H1 (cell line): Measurements from ENCODE around the gene TCEAL7. TPM values are rescaled to one million over a fixed set of nuclear protein-coding genes. Genes with fewer than 3 reads are reported as not detected.

Source experiments
- CTCF ChIA-PET: fragments of 300-600 bp; sonication (Branson Sonifier 250); formaldehyde crosslinking; loops from one replicate; lab custom pipeline; 2021; ENCODE audit not compliant: partially characterized antibody; lab: Charles Lee
- POLR2A ChIA-PET: fragments of 300-600 bp; sonication (Branson Sonifier 250); formaldehyde crosslinking; loops from one replicate; lab custom pipeline; 2021; ENCODE audit warnings: inconsistent platforms; ENCODE audit not compliant: partially characterized antibody; lab: Charles Lee
- DNase-seq, 2 experiments: peaks; one replicate each; pipeline versions ENCODE4 v3.0.0 to v3.0.0-alpha.2; 2010 to 2022; ENCODE audit warnings: low spot score in 2 of 2, low read depth in 1 of 2, mixed read lengths in 1 of 2
- FAIRE-seq: peaks from 2 replicates; lab custom pipeline; 2011; peaks lifted over from hg19 to GRCh38; lab: Jason Lieb, UNC
- H2AFZ ChIP-seq: 2 replicates; pipeline ENCODE4 v1.8.1; 2012; ENCODE audit warnings: low read length, inconsistent platforms
- H2AK5ac ChIP-seq: 2 replicates; pipeline ENCODE4 v1.6.1; 2013; ENCODE audit warnings: low read depth, low read length
- H2BK120ac ChIP-seq: replicated peaks from 2 replicates; pipeline ENCODE3; 2013; ENCODE audit warnings: low read depth, low read length, inconsistent platforms
- H2BK12ac ChIP-seq: 2 replicates; pipeline ENCODE4 v1.6.1; 2013; ENCODE audit warnings: low read depth, low read length
- H2BK15ac ChIP-seq: 2 replicates; pipeline ENCODE4 v1.6.1; 2013; ENCODE audit warnings: low read length
- H2BK20ac ChIP-seq: 2 replicates; pipeline ENCODE4 v1.6.1; 2013; ENCODE audit warnings: low read length
- H2BK5ac ChIP-seq: 2 replicates; pipeline ENCODE4 v1.6.1; 2013; ENCODE audit warnings: low read depth, low read length
- H3K14ac ChIP-seq: 2 replicates; pipeline ENCODE4 v1.6.1; 2013; ENCODE audit warnings: inconsistent platforms; ENCODE audit not compliant: insufficient read length
- H3K18ac ChIP-seq: 2 replicates; pipeline ENCODE4 v1.6.1; 2013; ENCODE audit warnings: low read length; ENCODE audit errors: extremely low read depth
- H3K23ac ChIP-seq: 2 replicates; pipeline ENCODE4 v1.6.1; 2013; ENCODE audit warnings: inconsistent platforms; ENCODE audit not compliant: insufficient read length
- H3K23me2 ChIP-seq: 2 replicates; pipeline ENCODE4 v1.6.1; 2013; ENCODE audit warnings: low read depth, low read length
- H3K27ac ChIP-seq: 2 replicates; pipeline ENCODE4 v1.6.1; 2011; ENCODE audit warnings: low read depth, low read length, inconsistent platforms
- H3K27me3 ChIP-seq, 4 experiments: replicated peaks in 1 of 4; 1 replicate in 1 of 4; 2 replicates in 3 of 4; pipeline versions ENCODE4 v1.6.1 to v1.8.1; 2011 to 2013; ENCODE audit warnings: low read length in 3 of 4, mild to moderate bottlenecking in 3 of 4, inconsistent platforms in 2 of 4, mixed read lengths in 2 of 4, moderate library complexity in 1 of 4; ENCODE audit not compliant: control insufficient read depth in 3 of 4, insufficient read depth in 3 of 4; ENCODE audit errors: extremely low read depth in 1 of 4
- H3K36me3 ChIP-seq, 4 experiments: 2 replicates each; pipeline versions ENCODE4 v1.6.1 to v1.8.1; 2011 to 2013; ENCODE audit warnings: mild to moderate bottlenecking in 4 of 4, low read length in 3 of 4, moderate library complexity in 2 of 4, control low read depth in 1 of 4, inconsistent platforms in 1 of 4; ENCODE audit not compliant: insufficient read depth in 4 of 4, control insufficient read depth in 2 of 4
- H3K4ac ChIP-seq: replicated peaks from 2 replicates; pipeline ENCODE3; 2013; ENCODE audit warnings: low read length, low read depth, mixed read lengths, inconsistent platforms; ENCODE audit not compliant: insufficient read length
- H3K4me1 ChIP-seq, 4 experiments: replicated peaks in 1 of 4; 1 replicate in 1 of 4; 2 replicates in 3 of 4; pipeline versions ENCODE4 v1.6.1 to v1.8.1; 2011 to 2013; ENCODE audit warnings: low read length in 3 of 4, inconsistent platforms in 2 of 4, mixed read lengths in 1 of 4; ENCODE audit not compliant: insufficient read depth in 4 of 4, control insufficient read depth in 3 of 4
- H3K4me2 ChIP-seq, 2 experiments: 2 replicates each; pipeline versions ENCODE4 v1.6.1 to v1.8.1; 2011 to 2013; ENCODE audit warnings: low read depth in 2 of 2, low read length in 2 of 2, control low read depth in 1 of 2, inconsistent platforms in 1 of 2, mild to moderate bottlenecking in 1 of 2; ENCODE audit not compliant: insufficient read depth in 1 of 2
- H3K4me3 ChIP-seq, 4 experiments: fragments of 200-600, 300-600 bp in 1 of 4; sonication (generic), shearing (Covaris generic), sonication (Bioruptor Twin) in 1 of 4; 2 replicates each; pipeline versions ENCODE4 v1.5.1 to v1.8.1; 2011 to 2016; ENCODE audit warnings: low read length in 4 of 4, low read depth in 3 of 4, control low read depth in 2 of 4, inconsistent platforms in 2 of 4, mild to moderate bottlenecking in 2 of 4, mixed read lengths in 1 of 4, moderate library complexity in 1 of 4; ENCODE audit not compliant: insufficient read depth in 2 of 4; ENCODE audit errors: extremely low read depth in 1 of 4
- H3K56ac ChIP-seq: replicated peaks from 2 replicates; pipeline ENCODE3; 2013; ENCODE audit warnings: low read depth, mild to moderate bottlenecking, mixed read lengths, low read length, inconsistent platforms; ENCODE audit not compliant: insufficient read length
- H3K79me1 ChIP-seq: 2 replicates; pipeline ENCODE4 v1.6.1; 2013; ENCODE audit warnings: low read depth, low read length, control low read depth
- H3K79me2 ChIP-seq, 2 experiments: 2 replicates each; pipeline versions ENCODE4 v1.6.1 to v1.8.1; 2012 to 2013; ENCODE audit warnings: low read length in 2 of 2, mild to moderate bottlenecking in 2 of 2, inconsistent platforms in 1 of 2; ENCODE audit not compliant: insufficient read depth in 2 of 2, control insufficient read depth in 1 of 2
- H3K9ac ChIP-seq, 4 experiments: replicated peaks in 1 of 4; 1 replicate in 1 of 4; 2 replicates in 3 of 4; pipeline versions ENCODE4 v1.6.1 to v1.8.1; 2011 to 2013; ENCODE audit warnings: low read depth in 3 of 4, low read length in 3 of 4, control low read depth in 2 of 4, mild to moderate bottlenecking in 2 of 4, moderate library complexity in 2 of 4, inconsistent platforms in 1 of 4; ENCODE audit errors: extremely low read depth in 1 of 4
- H3K9me3 ChIP-seq, 2 experiments: 2 replicates each; pipeline versions ENCODE4 v1.6.1 to v1.8.1; 2012 to 2013; ENCODE audit warnings: mild to moderate bottlenecking in 2 of 2, moderate library complexity in 2 of 2, control low read depth in 1 of 2, inconsistent platforms in 1 of 2, low read depth in 1 of 2, low read length in 1 of 2, mixed read lengths in 1 of 2; ENCODE audit not compliant: insufficient read depth in 2 of 2
- H4K20me1 ChIP-seq, 2 experiments: replicated peaks in 1 of 2; 2 replicates each; pipeline versions ENCODE3 to v1.8.1; 2011 to 2013; ENCODE audit warnings: inconsistent platforms in 2 of 2, low read length in 2 of 2, mild to moderate bottlenecking in 1 of 2; ENCODE audit not compliant: insufficient read depth in 2 of 2, control insufficient read depth in 1 of 2
- H4K5ac ChIP-seq: 2 replicates; pipeline ENCODE4 v1.6.1; 2013; ENCODE audit warnings: low read length, low read depth, mixed read lengths, inconsistent platforms; ENCODE audit not compliant: insufficient read length
- H4K8ac ChIP-seq: 2 replicates; pipeline ENCODE4 v1.8.0; 2013; ENCODE audit warnings: mild to moderate bottlenecking, moderate library complexity, low read length, inconsistent platforms; ENCODE audit not compliant: insufficient read depth; ENCODE audit errors: extremely low read depth
- H4K91ac ChIP-seq: replicated peaks from 2 replicates; pipeline ENCODE3; 2013; ENCODE audit warnings: low read length, mixed read lengths, inconsistent platforms; ENCODE audit not compliant: insufficient read length
- ATF3 ChIP-seq: IDR thresholded peaks from 2 replicates; pipeline ENCODE4 v1.6.1; 2011; ENCODE audit warnings: low read depth, mild to moderate bottlenecking, low read length; ENCODE audit not compliant: insufficient read depth
- CREB1 ChIP-seq: IDR thresholded peaks from 2 replicates; pipeline ENCODE4 v1.6.1; 2012; ENCODE audit warnings: inconsistent platforms
- EGR1 ChIP-seq: IDR thresholded peaks from 2 replicates; pipeline ENCODE4 v1.6.1; 2011; ENCODE audit warnings: low read depth, low read length, borderline replicate concordance
- EZH2 ChIP-seq: fragments of 200-600 bp; sonication (generic); IDR thresholded peaks from 2 replicates; pipeline ENCODE4 v1.7.1; 2012; ENCODE audit warnings: low read depth, mild to moderate bottlenecking, moderate library complexity, low read length, inconsistent platforms; ENCODE audit not compliant: severe bottlenecking
- MAX ChIP-seq: IDR thresholded peaks from 2 replicates; pipeline ENCODE4 v1.6.1; 2012; ENCODE audit warnings: inconsistent platforms
- NANOG ChIP-seq: IDR thresholded peaks from 2 replicates; pipeline ENCODE4 v1.6.1; 2011; ENCODE audit warnings: low read length, low read depth, mild to moderate bottlenecking, inconsistent platforms; ENCODE audit not compliant: insufficient read depth, poor library complexity, severe bottlenecking
- POLR2AphosphoS5 ChIP-seq: IDR thresholded peaks from 2 replicates; pipeline ENCODE4 v1.6.1; 2011; ENCODE audit warnings: low read depth, low read length
- TAF7 ChIP-seq: optimal IDR thresholded peaks from 2 replicates; pipeline ENCODE3; 2011; ENCODE audit warnings: low read depth, mild to moderate bottlenecking, inconsistent platforms, low read length, moderate library complexity, borderline replicate concordance
- TBP ChIP-seq: IDR thresholded peaks from 2 replicates; pipeline ENCODE4 v1.6.1; 2011; ENCODE audit warnings: low read depth, low read length, improper control_type of control experiment
- WGBS, 2 experiments: shearing (Covaris generic) in 1 of 2; methylation state at CpG; one replicate each; pipeline versions ENCODE4 v1.1.6 to v1.1.7; 2013 to 2015; ENCODE audit warnings: low lambda C conversion rate in 2 of 2, mixed read lengths in 2 of 2, inconsistent platforms in 1 of 2, low coverage in 1 of 2, missing lambda C conversion rate in 1 of 2; ENCODE audit not compliant: insufficient replicate concordance in 2 of 2, insufficient coverage in 1 of 2, insufficient read length in 1 of 2; ENCODE audit errors: extremely low coverage in 1 of 2, missing lambda C conversion rate in 1 of 2; 5-methylcytosine and 5-hydroxymethylcytosine counted together
- polyA plus RNA-seq, 7 experiments: library from polyadenylated mRNA; depleted of rRNA in 3 of 7; stranded (reverse) in 5 of 7; unstranded in 2 of 7; fragments of >200 nt in 5 of 7; fragments of 200-250 nt in 2 of 7; gene quantifications; 1 replicate in 5 of 7; 2 replicates in 1 of 7; 4 replicates in 1 of 7; pipeline versions ENCODE4 v1.2.1 to v1.2.3, GENCODE V29; 2011 to 2013; ENCODE audit warnings: missing spikeins in 2 of 7, mixed read lengths in 2 of 7
- total RNA-seq: library from RNA; stranded (reverse); fragmentation: NEBNext Ultra II Directional; extraction: Animal tissue kit (Norgen Biotek cat#: 25700); gene quantifications from 2 replicates; pipeline ENCODE4 v1.2.1, GENCODE V29; 2021

TCEAL7 gene
- total and polyA plus RNA-seq, 2 of the 8 experiments (the other 6 are each of a cell fraction or from before 2014, with no cell fraction given) = 7.9 to 11.6 TPM

GRCh38 chrX:103376118-103376978, 46.3 kb downstream of the TCEAL7 start, which contains the start of gene BEX3:
Gene BEX3, plus strand, starts transcription at chrX:103376538. Its CDS starts 984 bp downstream, at chrX:103377522.
- H4K5ac ChIP-seq = peak within 1 kb of the TSS; percentile 92
- no peaks in the 10 kb centered on the region for H3K79me1 ChIP-seq
- H2AFZ ChIP-seq = no peak within 1 kb of the TSS
- H3K4me1 ChIP-seq = peaks cover 0 to 2% (median under 1%) of the 10 kb centered on the region in 4 experiments; a peak in 4 of 7 replicates
- H4K91ac ChIP-seq = peak within 1 kb of the TSS; percentile 80
- H2BK15ac ChIP-seq = peak within 1 kb of the TSS; percentile 29; the same call in 1 of the 2 replicates
- H2BK12ac ChIP-seq = peak within 1 kb of the TSS; percentile 75; the same call in 1 of the 2 replicates
- H4K8ac ChIP-seq = peak within 1 kb of the TSS; percentile 79; the same call in 1 of the 2 replicates
- H3K23ac ChIP-seq = no peak within 1 kb of the TSS
- WGBS, 2 experiments = 10% methylated on average over 17 of the region's 62 CpGs; no CpG with 5 or more reads in 1 of the 2 experiments
- no peaks in the 10 kb centered on the region for H3K9me3 ChIP-seq
- no peak within 1 kb of the TSS for H2BK120ac ChIP-seq
- FAIRE-seq = no peak
- H3K14ac ChIP-seq = no peak within 1 kb of the TSS
- peaks cover 2% of the 10 kb centered on the region; the same call in 1 of the 2 replicates for H3K23me2 ChIP-seq
- peak within 1 kb of the TSS; percentile 69 for H3K4ac ChIP-seq
- peak within 1 kb of the TSS; percentile 70 to 90 for H3K4me2 ChIP-seq
- peak within 1 kb of the TSS; percentile 65 to 86 (median 69) for H3K4me3 ChIP-seq
- peak within 1 kb of the TSS; percentile 81 to 90 (median 83) for H3K9ac ChIP-seq
- H4K20me1 ChIP-seq = no peaks in the 10 kb centered on the region
- peak within 1 kb of the TSS; percentile 90 for H2BK5ac ChIP-seq
- H2AK5ac ChIP-seq = 0 out of 2 replicates have a peak within 1 kb of the TSS, but pooled peaks have one; percentile 53
- H2BK20ac ChIP-seq = no peak within 1 kb of the TSS
- no peaks in the 10 kb centered on the region for H3K27me3 ChIP-seq
- H3K27ac ChIP-seq = peak within 1 kb of the TSS; percentile 92
- ChIA-PET CTCF (interaction anchor here (0.6 to 1.2 kb wide), 4 partner anchors 12 to 88 kb away, joined by 4 to 6 read pairs (median 4); partner anchors contain the start of gene TCEAL9), POLR2A (interaction anchor here (0.7 to 4.8 kb wide), 11 partner anchors 10 to 88 kb away, joined by 3 to 30 read pairs (median 5); partner anchors contain the start of gene TCEAL9)
- peak; percentile 56 to 70 for DNase-seq
- H3K36me3 ChIP-seq = peaks cover 0 to 32% (median 8%) of the 10 kb centered on the region in 4 experiments; a peak in 6 of 8 replicates
- H3K18ac ChIP-seq = peak within 1 kb of the TSS; percentile 83
- H3K56ac ChIP-seq = peak within 1 kb of the TSS; percentile 59
- H3K79me2 ChIP-seq = peaks cover 0 to 8% of the 10 kb centered on the region in 2 experiments; a peak in 2 of 4 replicates
- TF ChIP-seq NANOG = no peak
- peak; percentile 83 for TF ChIP-seq TAF7
- TF ChIP-seq TBP = peak; percentile 84
- TF ChIP-seq POLR2AphosphoS5 = peak; percentile 97
- no peak for TF ChIP-seq EZH2
- peak; percentile 65; the same call in 1 of the 2 replicates for TF ChIP-seq ATF3
- peak; percentile 74 for TF ChIP-seq MAX
- TF ChIP-seq CREB1 = peak; percentile 89
- TF ChIP-seq EGR1 = no peak
